HG02885 (cell line): ENCODE results near the gene PNPT1.
"Not testable (repeated sequence)": the region's sequence is repeated elsewhere in the genome, so short reads cannot be mapped to it uniquely, and the experiment has no call there.

Source experiments
- ATAC-seq: cut with Tn5 transposase; IDR thresholded peaks from one replicate; pipeline ENCODE4 v1.9.1; 2021; ENCODE audit warnings: mild to moderate bottlenecking; ENCODE audit not compliant: unreplicated experiment, poor library complexity

The PNPT1 gene

GRCh38 chr2:55692740-55693139 lies 904 bp downstream of the PNPT1 start:
- not testable (repeated sequence) for ATAC-seq

GRCh38 chr2:55672630-55673029 lies 21.0 kb downstream of the PNPT1 start:
- no peak for ATAC-seq

DNA sequence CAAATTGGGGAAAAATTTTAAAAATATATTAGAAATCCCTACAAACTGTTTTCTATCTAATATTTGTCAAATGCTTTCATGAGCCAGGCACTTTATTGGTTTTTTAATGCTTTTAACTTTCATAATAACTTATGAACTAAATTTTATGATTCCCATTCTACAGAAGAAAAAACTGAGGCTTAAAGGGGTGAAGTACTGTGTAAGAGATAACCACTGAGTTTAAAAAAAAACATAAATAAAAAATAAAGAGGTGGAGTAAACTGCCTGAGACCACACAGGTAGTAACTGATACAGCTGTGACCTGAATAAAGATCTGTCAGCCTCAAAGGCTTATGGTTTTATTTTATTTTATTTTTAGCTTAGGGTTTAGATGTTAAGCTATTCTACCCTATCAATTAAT lies 24.7 kb downstream of the PNPT1 start:
- no peak for ATAC-seq

DNA sequence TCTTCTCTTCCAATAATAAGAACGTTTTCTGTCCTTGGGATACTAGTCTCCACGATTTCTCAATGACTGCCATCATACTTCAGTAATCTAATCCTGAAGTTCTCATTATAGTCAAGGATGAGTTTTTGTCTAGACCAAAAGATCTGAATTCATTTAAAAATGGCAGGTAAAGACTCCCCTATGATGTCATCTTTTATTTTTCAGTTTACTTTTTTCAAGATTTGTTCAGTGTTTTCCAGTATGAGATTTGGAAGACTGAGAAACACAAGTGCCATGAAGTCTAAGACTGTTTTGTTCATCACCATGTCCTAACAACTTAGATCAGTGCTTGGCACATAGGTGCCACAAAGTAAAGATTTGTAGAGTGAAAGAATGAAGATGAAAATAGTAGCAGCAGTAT lies 40.4 kb downstream of the PNPT1 start:
- no peak for ATAC-seq

GRCh38 chr2:55649211-55649610 lies 44.4 kb downstream of the PNPT1 start:
- ATAC-seq, result no peak

DNA sequence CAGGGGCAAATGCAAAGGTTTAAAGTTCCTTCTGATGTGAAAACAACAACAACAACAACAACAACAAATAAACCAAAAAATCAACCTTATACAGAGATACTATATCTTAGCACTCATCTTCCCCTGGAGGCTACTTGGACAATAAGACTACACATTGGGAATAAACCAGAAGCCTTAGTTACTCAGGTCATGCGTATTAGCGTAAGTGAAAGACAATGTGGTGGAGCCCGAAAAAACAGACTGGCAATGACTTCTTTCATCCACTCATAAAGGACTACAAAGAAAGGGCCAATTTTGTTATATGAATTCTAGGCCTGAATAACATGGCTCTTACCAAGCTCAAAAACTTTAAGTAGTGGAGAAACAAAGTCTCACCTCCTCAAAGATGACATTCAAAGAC lies 56.8 kb downstream of the PNPT1 start:
- ATAC-seq, result no peak

GRCh38 chr2:55628931-55629330 lies 64.7 kb downstream of the PNPT1 start:
- no peak for ATAC-seq

- no peak for ATAC-seq
These were observed 65.7 kb downstream of the PNPT1 start for GRCh38 chr2:55627915-55628314.

DNA sequence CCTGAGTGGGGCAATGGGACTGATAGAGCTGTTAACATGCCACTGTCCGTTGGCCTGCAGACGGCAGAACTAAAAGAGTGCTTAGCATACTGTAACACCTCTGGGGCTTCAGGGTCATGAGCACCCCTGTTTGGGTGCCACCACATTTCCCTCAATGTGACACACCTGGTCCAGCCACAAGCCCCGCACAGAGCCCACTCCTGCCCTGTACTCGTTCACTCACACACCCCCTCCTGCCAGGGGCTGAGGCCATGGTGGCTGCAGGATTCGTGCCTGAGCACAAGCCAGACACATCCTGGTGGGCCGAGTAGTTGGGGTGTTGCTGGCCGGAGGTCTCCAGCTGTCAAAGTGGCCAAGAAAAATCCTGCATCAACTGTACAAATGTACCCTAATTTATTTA lies 71.8 kb downstream of the PNPT1 start:
- no peak for ATAC-seq

- ATAC-seq, result no peak
These were observed 73.4 kb downstream of the PNPT1 start for GRCh38 chr2:55620123-55620779.

- peak; percentile 45 for ATAC-seq
These were observed 75.2 kb downstream of the PNPT1 start for GRCh38 chr2:55618275-55619055.

GRCh38 chr2:55618025-55618274 lies 75.7 kb downstream of the PNPT1 start:
- ATAC-seq, result no peak

- ATAC-seq, result peak; percentile 82
These were observed 76.2 kb downstream of the PNPT1 start, which contains the start of gene PPP4R3B for GRCh38 chr2:55617175-55618024. Gene PPP4R3B, minus strand, starts transcription at chr2:55617622. Its CDS starts 337 bp downstream, at chr2:55617285.

- peak; percentile 18 for ATAC-seq
These were observed 77.0 kb downstream of the PNPT1 start for GRCh38 chr2:55616551-55617174.

DNA sequence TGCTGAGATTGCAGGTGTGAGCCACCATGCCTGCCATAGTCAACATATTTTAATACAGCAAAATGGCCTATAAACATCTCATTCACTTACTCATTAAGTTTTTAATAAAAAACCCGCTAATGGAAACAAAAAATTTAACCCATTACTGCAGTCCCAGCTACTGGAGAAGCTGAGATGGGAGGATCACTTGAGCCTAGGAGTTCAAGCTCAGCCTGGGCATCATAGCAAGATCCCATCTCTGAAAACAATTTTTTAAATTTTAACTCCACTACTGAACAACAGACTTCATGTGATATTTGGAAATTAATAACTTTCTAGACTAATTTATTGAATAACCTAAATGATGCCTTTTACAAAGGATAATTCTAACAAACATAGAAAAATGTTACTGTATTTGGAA lies 81.6 kb downstream of the PNPT1 start:
- ATAC-seq, result no peak

DNA sequence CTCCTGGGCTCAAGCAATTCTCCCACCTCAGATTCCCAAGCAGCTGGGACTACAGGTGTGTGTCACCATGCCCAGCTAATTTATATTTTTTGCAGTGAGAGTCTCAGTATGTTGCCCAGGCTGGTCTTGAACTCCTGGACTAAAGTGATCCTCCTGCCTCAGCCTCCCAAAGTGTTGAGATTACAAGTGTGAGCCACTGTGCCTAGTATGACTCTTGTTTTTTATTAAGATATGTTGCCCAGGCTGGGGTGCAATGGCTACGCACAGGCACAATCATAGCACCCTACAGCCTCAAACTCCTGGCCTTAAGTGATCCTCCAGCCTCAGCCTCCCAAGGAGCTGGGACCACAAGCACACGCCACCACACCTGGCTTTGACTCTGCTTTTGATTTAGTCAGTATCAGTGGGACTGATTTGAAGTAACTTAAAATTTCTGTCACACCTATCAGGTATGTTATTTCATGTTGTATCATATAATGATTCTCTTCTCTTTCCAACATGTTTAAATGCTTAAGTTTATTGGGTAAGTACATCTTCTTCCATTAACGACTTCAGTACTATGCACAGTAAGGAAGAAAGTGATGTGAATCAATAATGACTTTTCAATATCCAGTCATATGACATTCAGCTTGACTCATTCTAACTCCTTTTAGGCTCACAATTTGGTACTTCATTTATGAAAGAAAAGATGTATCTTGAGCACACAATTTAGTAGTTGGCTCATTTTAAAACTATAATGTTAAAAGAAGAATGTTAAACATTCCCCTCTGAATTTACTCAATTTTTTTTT lies 82.5 kb downstream of the PNPT1 start:
- ATAC-seq, result no peak

- ATAC-seq, result no peak
These were observed 83.6 kb downstream of the PNPT1 start for GRCh38 chr2:55609938-55610578.

GRCh38 chr2:55609193-55609794 lies 84.3 kb downstream of the PNPT1 start:
- ATAC-seq, result no peak

- no peak for ATAC-seq
These were observed 85.9 kb downstream of the PNPT1 start for GRCh38 chr2:55607717-55608116.
